Activated CD4-positive, alpha-beta T cell treated with anti-CD3 and anti-CD28 coated beads, Interleukin-2, amount 10 ng/mL, durations not matched to agents 7 days and 5 days (primary cell): ENCODE measurements around the gene POLK. TPM values are rescaled to one million over a fixed set of nuclear protein-coding genes. Genes with fewer than 3 reads are reported as not detected.
"Not testable (repeated sequence)": the region's sequence is repeated elsewhere in the genome, so short reads cannot be mapped to it uniquely, and the experiment has no call there.

Experiments used
- CTCF ChIA-PET: fragments of 350-600 bp; sonication (Branson Sonifier 250); formaldehyde crosslinking; loops from one replicate; lab custom pipeline; 2021; ENCODE audit warnings: antibody characterized with exemption; lab: Charles Lee
- POLR2A ChIA-PET: fragments of 350-600 bp; sonication (Branson Sonifier 250); formaldehyde crosslinking; loops from one replicate; lab custom pipeline; 2021; ENCODE audit warnings: antibody characterized with exemption; lab: Charles Lee
- DNase-seq: peaks from one replicate; pipeline ENCODE4 v3.0.0-alpha.2; 2020
- H3K27ac Mint-ChIP-seq: one replicate; pipeline ENCODE4 v1.8.0; 2021; ENCODE audit warnings: mild to moderate bottlenecking, moderate library complexity, mixed read lengths
- H3K27me3 Mint-ChIP-seq: one replicate; pipeline ENCODE4 v1.8.0; 2021; ENCODE audit warnings: mixed read lengths
- H3K36me3 Mint-ChIP-seq: one replicate; pipeline ENCODE4 v1.8.0; 2021; ENCODE audit warnings: low read depth, mixed read lengths
- H3K4me1 Mint-ChIP-seq: one replicate; pipeline ENCODE4 v1.8.0; 2021; ENCODE audit warnings: mixed read lengths
- H3K4me3 Mint-ChIP-seq: one replicate; pipeline ENCODE4 v1.8.0; 2021; ENCODE audit warnings: mild to moderate bottlenecking, moderate library complexity, mixed read lengths
- H3K9me3 Mint-ChIP-seq: one replicate; pipeline ENCODE4 v1.8.0; 2021; ENCODE audit warnings: mixed read lengths
- total RNA-seq, 2 experiments: library from RNA; stranded (reverse); gene quantifications; one replicate each; pipeline ENCODE4 v1.2.3, GENCODE V29; 2021

The POLK gene
- total RNA-seq, 2 experiments from 2014 or later: 27.1 to 30.3 TPM

DNA sequence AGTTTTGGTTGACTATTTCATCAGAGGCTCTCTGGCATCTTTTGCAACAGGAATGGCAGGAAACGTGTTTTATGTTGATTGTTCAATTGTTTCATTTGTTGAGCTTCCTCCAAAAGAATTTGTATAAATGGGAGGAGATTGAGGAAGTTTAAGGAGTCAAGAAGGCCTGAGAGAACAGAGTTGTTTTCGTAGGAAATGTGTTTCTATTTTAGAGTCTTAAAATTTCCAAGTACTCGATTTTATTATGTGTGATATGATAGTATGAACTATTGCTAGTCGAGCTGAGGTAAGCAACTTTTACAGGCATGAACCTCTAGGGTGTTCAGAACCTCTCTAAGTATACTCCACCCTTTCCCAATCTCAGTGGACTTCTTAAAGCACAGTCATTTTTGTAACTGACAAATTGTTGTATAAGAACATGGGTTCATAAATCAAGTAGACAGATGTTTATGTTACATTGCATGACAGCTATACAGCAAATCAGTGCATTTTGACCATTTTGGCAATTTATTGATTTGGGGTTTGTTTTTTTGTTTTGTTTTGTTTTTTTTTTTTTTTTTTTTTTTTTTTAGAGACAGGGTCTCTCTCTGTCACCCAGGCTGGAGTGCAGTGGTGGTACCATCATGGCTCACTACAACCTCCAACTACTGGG, 47.4 kb downstream of the POLK start:
- POLR2A ChIA-PET: no interaction called here

DNA sequence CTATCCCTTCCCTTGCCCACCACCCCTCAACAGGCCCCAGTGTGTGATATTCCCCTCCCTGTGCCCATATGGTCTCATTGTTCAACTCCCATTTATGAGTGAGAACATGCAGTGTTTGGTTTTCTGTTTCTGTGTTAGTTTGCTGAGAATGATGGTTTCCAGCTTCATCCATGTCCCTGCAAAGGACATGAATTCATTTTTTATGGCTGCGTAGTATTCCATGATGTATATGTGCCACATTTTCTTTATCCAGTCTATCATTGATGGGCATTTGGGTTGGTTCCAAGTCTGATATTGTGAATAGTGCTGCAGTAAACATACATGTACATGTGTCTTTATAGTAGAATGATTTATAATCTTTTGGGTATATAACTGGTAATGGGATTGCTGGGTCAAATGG, 49.0 kb downstream of the POLK start:
- H3K27me3 Mint-ChIP-seq, CTCF ChIA-PET, H3K4me1 Mint-ChIP-seq, DNase-seq, POLR2A ChIA-PET, H3K4me3 Mint-ChIP-seq: not testable (repeated sequence)
- H3K9me3 Mint-ChIP-seq: peaks cover 39% of the 10 kb centered on the region
- H3K36me3 Mint-ChIP-seq: peaks cover 80% of the 10 kb centered on the region
- H3K27ac Mint-ChIP-seq: peak overlapping the region; percentile 9

More for the DNA sequence above, 47.4 kb downstream of the POLK start:
- Mint-ChIP-seq H3K9me3 (peaks cover 30% of the 10 kb centered on the region), H3K27ac (no peak overlapping the region), H3K36me3 (peaks cover 76% of the 10 kb centered on the region), H3K4me3 (no peak overlapping the region), H3K27me3 (no peaks in the 10 kb centered on the region), H3K4me1 (peaks cover 1% of the 10 kb centered on the region)
- CTCF ChIA-PET: interaction anchor here (1.0 kb wide), 1 partner anchor 15 kb away, joined by 3 read pairs; no protein-coding TSS in a partner anchor
- DNase-seq: no peak

- CTCF ChIA-PET: interaction anchor here (1.2 kb wide), 1 partner anchor 11 kb away, joined by 4 read pairs; no protein-coding TSS in a partner anchor
- POLR2A ChIA-PET, DNase-seq, H3K4me3 Mint-ChIP-seq, H3K27ac Mint-ChIP-seq, H3K27me3 Mint-ChIP-seq: not testable (repeated sequence)
- Mint-ChIP-seq H3K4me1 (peaks cover 22% of the 10 kb centered on the region), H3K9me3 (peaks cover 31% of the 10 kb centered on the region), H3K36me3 (peaks cover 56% of the 10 kb centered on the region)
These were observed 54.5 kb downstream of the POLK start for GRCh38 chr5:75565991-75566709.

GRCh38 chr5:75566710-75567309, 55.1 kb downstream of the POLK start:
- POLR2A ChIA-PET: interaction anchor here (0.8 kb wide), 1 partner anchor 57 kb away, joined by 4 read pairs; no protein-coding TSS in a partner anchor
- CTCF ChIA-PET: interaction anchor here (1.2 kb wide), 1 partner anchor 11 kb away, joined by 4 read pairs; no protein-coding TSS in a partner anchor
- no peak overlapping the region for H3K27ac Mint-ChIP-seq
- peaks cover 27% of the 10 kb centered on the region for H3K9me3 Mint-ChIP-seq
- peaks cover 22% of the 10 kb centered on the region for H3K4me1 Mint-ChIP-seq
- H3K36me3 Mint-ChIP-seq: peaks cover 51% of the 10 kb centered on the region
- no peak overlapping the region for H3K4me3 Mint-ChIP-seq
- peak; percentile 28 for DNase-seq
- no peaks in the 10 kb centered on the region for H3K27me3 Mint-ChIP-seq

- Mint-ChIP-seq H3K4me3 (no peak overlapping the region), H3K27me3 (no peaks in the 10 kb centered on the region), H3K9me3 (peaks cover 20% of the 10 kb centered on the region), H3K27ac (peak overlapping the region; percentile 39), H3K36me3 (peaks cover 46% of the 10 kb centered on the region), H3K4me1 (peaks cover 22% of the 10 kb centered on the region)
- DNase-seq: no peak
- ChIA-PET POLR2A (interaction anchor here (0.8 kb wide), 1 partner anchor 58 kb away, joined by 4 read pairs; no protein-coding TSS in a partner anchor), CTCF (interaction anchor here (0.7 to 1.2 kb wide), 2 partner anchors 40 to 633 kb away, joined by 3 read pairs; no protein-coding TSS in a partner anchor)
These were observed 56.0 kb downstream of the POLK start for GRCh38 chr5:75567710-75568109.

DNA sequence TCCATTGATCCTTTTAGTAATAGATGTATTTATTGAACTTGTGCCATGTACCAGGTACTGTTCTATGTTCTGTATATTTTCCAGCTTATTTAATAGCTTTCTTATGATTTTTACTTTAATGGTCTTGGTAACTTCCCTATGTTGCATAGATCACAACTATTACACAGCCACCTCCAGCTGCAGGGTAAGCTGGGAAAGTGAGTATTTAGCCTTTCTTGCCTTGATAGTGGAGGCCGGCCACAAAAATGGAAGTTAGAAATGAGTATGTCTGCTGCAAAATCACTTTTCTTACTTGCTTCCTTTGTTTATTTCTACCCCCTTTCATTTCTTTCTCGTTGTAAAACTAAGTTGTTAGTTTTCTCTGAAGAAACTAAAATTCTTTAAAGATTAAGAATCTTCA, 56.5 kb downstream of the POLK start:
- no peak for DNase-seq
- H3K4me3 Mint-ChIP-seq: no peak overlapping the region
- no peak overlapping the region for H3K27ac Mint-ChIP-seq
- no peaks in the 10 kb centered on the region for H3K27me3 Mint-ChIP-seq
- ChIA-PET POLR2A (no interaction called here), CTCF (interaction anchor here (0.7 to 1.2 kb wide), 2 partner anchors 39 to 634 kb away, joined by 3 read pairs; no protein-coding TSS in a partner anchor)
- peaks cover 46% of the 10 kb centered on the region for H3K36me3 Mint-ChIP-seq
- peaks cover 17% of the 10 kb centered on the region for H3K9me3 Mint-ChIP-seq
- H3K4me1 Mint-ChIP-seq: peaks cover 22% of the 10 kb centered on the region

GRCh38 chr5:75571547-75571946, 59.9 kb downstream of the POLK start:
- peaks cover 22% of the 10 kb centered on the region for H3K4me1 Mint-ChIP-seq
- POLR2A ChIA-PET: no interaction called here
- no peak overlapping the region for H3K4me3 Mint-ChIP-seq
- H3K27me3 Mint-ChIP-seq: no peaks in the 10 kb centered on the region
- H3K9me3 Mint-ChIP-seq: no peaks in the 10 kb centered on the region
- CTCF ChIA-PET: no interaction called here
- no peak for DNase-seq
- no peak overlapping the region for H3K27ac Mint-ChIP-seq
- peaks cover 25% of the 10 kb centered on the region for H3K36me3 Mint-ChIP-seq

DNA sequence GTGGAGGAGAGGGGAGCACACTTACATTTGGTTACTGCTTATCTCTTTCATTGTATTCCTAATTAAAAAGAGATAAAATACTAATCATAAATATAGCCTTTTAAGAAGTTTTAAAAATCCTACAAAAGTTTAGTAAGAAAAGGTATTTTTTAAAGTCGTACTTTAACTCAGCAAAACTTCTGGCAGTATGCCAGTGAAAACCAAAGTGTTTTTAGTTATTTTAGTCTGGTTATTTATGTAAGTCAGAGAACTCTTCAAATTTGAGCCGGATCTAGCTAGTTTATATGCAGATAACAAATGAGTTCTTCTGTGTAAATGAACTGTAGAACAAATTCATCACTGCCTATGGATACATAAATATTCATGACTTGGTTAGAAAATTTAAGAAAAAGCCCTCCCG, 63.1 kb downstream of the POLK start:
- no peaks in the 10 kb centered on the region for H3K9me3 Mint-ChIP-seq
- POLR2A ChIA-PET: no interaction called here
- H3K4me1 Mint-ChIP-seq: peaks cover 3% of the 10 kb centered on the region
- peaks cover 26% of the 10 kb centered on the region for H3K36me3 Mint-ChIP-seq
- H3K27ac Mint-ChIP-seq: no peak overlapping the region
- CTCF ChIA-PET: interaction anchor here (0.5 kb wide), 1 partner anchor 700 kb away, joined by 3 read pairs; no protein-coding TSS in a partner anchor
- H3K27me3 Mint-ChIP-seq: no peaks in the 10 kb centered on the region
- DNase-seq: no peak
- H3K4me3 Mint-ChIP-seq: no peak overlapping the region

DNA sequence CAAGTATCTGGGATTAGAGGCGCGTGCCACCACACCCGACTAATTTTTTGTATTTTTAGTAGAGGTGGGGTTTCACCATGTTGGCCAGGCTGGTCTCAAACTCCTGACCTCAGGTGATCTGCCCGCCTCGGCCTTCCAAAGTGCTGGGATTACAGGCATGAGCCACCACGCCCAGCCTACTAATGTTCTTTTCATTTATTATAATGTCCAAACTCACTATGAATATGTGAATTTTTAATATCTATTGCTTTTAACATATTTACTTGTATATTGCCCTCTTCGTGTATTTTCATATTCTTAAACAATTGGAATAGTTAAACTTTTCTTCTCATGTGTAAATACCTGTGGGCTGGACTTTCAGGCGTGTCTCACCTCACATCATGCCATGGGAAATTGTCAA, 66.6 kb downstream of the POLK start:
- peaks cover 28% of the 10 kb centered on the region for H3K36me3 Mint-ChIP-seq
- H3K27me3 Mint-ChIP-seq, CTCF ChIA-PET, POLR2A ChIA-PET, H3K4me1 Mint-ChIP-seq, H3K27ac Mint-ChIP-seq, DNase-seq, H3K9me3 Mint-ChIP-seq, H3K4me3 Mint-ChIP-seq: not testable (repeated sequence)

- ChIA-PET CTCF (no interaction called here), POLR2A (no interaction called here)
- DNase-seq: no peak
- Mint-ChIP-seq H3K27ac (no peak overlapping the region), H3K27me3 (no peaks in the 10 kb centered on the region), H3K9me3 (no peaks in the 10 kb centered on the region), H3K36me3 (peaks cover 21% of the 10 kb centered on the region), H3K4me3 (no peak overlapping the region), H3K4me1 (peaks cover 4% of the 10 kb centered on the region)
These were observed 73.0 kb downstream of the POLK start for GRCh38 chr5:75584641-75585040.

GRCh38 chr5:75588666-75589065, 77.0 kb downstream of the POLK start:
- H3K27me3 Mint-ChIP-seq: no peaks in the 10 kb centered on the region
- no peak overlapping the region for H3K27ac Mint-ChIP-seq
- H3K4me1 Mint-ChIP-seq: no peaks in the 10 kb centered on the region
- no peak for DNase-seq
- H3K36me3 Mint-ChIP-seq: peaks cover 15% of the 10 kb centered on the region
- ChIA-PET POLR2A (no interaction called here), CTCF (no interaction called here)
- no peaks in the 10 kb centered on the region for H3K9me3 Mint-ChIP-seq
- H3K4me3 Mint-ChIP-seq: no peak overlapping the region

- Mint-ChIP-seq H3K4me1 (peaks cover 22% of the 10 kb centered on the region), H3K4me3 (no peak overlapping the region), H3K27me3 (no peaks in the 10 kb centered on the region), H3K9me3 (no peaks in the 10 kb centered on the region), H3K27ac (no peak overlapping the region), H3K36me3 (peaks cover 45% of the 10 kb centered on the region)
- CTCF ChIA-PET: interaction anchor here (0.6 kb wide), 1 partner anchor 884 kb away, joined by 3 read pairs; no protein-coding TSS in a partner anchor
- POLR2A ChIA-PET: no interaction called here
- no peak for DNase-seq
These were observed 88.8 kb downstream of the POLK start for GRCh38 chr5:75600535-75600934.

DNA sequence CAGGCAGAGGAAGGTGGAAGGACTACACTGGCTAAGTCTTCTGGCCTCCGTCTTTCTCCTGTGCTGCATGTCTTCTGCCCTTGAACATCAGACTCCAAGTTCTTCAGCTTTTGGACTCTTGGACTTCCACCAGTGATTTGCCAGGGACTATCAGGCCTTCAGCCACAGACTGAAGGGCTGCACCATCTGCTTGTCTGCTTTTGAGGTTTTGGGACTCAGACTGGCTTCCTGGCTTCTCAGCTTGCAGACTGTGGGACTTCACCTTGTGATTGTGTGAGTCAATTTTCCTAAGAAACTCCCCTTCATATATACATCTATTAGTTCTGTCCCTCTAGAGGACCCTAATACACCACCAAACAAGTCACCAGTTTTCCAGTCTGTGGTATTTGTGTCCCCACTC, 89.9 kb downstream of the POLK start:
- Mint-ChIP-seq H3K4me3 (no peak overlapping the region), H3K4me1 (peaks cover 22% of the 10 kb centered on the region), H3K27me3 (no peaks in the 10 kb centered on the region), H3K36me3 (peaks cover 37% of the 10 kb centered on the region), H3K9me3 (no peaks in the 10 kb centered on the region), H3K27ac (no peak overlapping the region)
- ChIA-PET CTCF (no interaction called here), POLR2A (no interaction called here)
- DNase-seq: no peak
